HG02798 (cell line): Measurements from ENCODE around the gene OOSP2.

Experiments used
- ATAC-seq: cut with Tn5 transposase; IDR thresholded peaks from one replicate; pipeline ENCODE4 v1.9.1; 2021; ENCODE audit warnings: mild to moderate bottlenecking; ENCODE audit not compliant: unreplicated experiment, poor library complexity

The OOSP2 gene

DNA sequence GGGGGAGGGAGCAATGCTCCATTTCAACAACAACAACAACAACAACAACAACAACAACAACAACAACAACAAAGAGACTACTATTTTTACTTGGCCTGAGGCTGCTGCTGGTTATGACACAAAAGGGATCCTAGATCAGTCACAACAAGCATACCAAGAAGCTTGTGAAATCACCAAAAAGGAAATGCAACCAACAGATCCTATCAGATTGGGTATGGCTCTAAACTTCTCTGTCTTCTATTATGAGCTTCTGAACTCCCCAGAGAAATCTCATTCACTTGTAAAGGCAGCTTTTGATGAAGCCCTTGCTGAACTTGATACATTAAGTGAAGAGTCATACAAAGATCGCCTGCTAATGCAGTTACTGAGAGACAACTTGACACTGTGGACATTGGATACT, 37.8 kb downstream of the OOSP2 start:
- ATAC-seq = no peak

GRCh38 chr11:60078745-60079144, 38.5 kb downstream of the OOSP2 start:
- ATAC-seq = no peak

DNA sequence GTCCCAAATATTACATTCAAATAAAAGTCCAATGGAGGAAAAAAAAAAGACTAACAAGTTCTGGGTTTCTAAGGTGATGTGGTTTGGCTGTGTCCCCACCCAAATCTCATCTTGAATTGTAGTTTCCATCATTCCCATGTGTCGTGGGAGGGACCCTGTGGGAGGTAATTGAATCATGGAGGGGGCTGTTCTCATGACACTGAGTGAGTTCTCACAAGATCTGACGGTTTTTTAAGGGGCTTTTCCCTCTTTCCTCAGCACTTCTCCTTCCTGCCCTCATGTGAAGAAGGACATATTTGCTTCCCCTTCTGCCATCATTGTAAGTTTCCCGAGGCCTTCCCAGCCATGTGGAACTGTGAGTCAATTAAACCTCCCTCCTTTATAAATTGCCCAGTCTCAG, 40.3 kb downstream of the OOSP2 start:
- no peak for ATAC-seq

DNA sequence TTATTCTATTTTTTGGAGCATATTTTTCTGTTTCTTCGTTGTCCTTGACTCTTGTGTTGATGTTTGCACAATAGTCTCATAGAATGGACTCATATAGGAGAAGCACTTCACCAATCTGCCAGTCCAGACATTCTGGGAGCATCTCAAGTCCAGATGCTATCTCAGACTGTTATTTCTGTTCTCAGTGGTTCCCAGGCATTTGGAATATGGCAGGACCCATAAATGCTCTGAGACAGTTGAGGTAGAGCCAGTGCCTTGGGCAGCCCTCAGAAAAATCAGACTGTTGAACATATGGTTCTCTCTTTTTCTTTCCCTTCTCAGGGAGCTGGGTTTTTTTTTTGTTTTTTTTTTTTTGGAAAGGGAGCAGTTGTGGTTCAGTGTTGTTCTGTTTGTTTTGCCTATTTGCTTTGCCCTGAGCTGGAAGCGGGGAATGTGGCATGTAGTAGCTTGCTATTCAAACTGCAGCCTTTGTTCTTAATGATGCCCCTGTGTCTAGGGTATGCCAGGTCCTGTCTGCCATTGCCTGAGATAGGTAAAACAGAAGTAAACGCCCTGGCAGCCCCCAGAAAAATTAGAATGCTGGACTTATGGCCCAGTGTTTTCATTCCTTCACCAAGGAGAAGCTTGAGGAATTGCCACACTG, 44.5 kb downstream of the OOSP2 start:
- no peak for ATAC-seq

- no peak for ATAC-seq
Measured at GRCh38 chr11:60085909-60086308, 45.7 kb downstream of the OOSP2 start.

DNA sequence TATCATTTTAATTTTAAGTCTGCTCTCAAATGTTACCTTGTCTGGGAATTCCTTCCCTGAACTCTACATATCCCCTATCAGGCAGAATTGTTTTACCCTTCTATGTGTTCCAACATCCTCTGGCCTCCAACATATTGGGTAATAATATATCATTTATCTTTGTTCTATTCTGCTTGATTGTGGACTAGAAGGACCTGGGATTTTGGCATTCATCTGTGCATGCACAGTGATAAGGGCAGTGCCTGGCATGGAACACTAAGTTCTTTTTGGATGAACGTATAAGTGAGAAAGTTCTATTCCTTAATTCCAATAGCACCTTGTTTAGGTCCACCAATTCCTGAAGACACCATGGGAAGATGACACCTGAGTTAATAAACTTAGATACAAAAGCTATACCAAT, 47.0 kb downstream of the OOSP2 start:
- no peak for ATAC-seq

GRCh38 chr11:60088364-60088763, 48.2 kb downstream of the OOSP2 start, which contains the start of gene MS4A2:
MS4A2 (plus strand) TSS chr11:60088664; CDS start chr11:60088766, 102 bp downstream.
- ATAC-seq = no peak

- ATAC-seq = no peak
Measured at GRCh38 chr11:60095477-60096120, 55.4 kb downstream of the OOSP2 start.

- no peak for ATAC-seq
Measured at GRCh38 chr11:60097189-60097588, 57.0 kb downstream of the OOSP2 start.
